ENCODE results near the gene PDE4D.

PDE4D gene

DNA sequence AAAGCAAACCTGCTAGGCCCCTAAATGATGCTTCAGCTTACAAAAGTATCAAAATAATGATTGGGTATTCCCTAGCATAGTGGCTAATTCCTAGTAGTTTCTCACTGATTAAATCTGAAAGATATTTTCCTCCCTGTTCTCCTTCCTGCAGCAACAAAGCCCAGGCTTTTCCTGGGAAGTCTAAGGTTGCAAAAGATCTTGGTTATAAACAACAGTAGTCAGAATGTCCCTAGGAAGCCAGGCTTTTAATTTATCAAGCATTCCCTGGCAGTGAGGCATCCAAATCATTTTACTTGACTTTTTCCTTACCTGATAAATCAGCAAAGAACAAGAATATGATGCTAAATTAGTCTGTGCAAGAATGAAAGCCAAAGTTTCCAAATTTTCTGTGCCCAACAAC, 272.0 kb downstream of the PDE4D start:
- no peak for DNase-seq
- Mint-ChIP-seq H3K9me3 (no peaks in the 10 kb centered on the region), H3K36me3 (no peaks in the 10 kb centered on the region), H3K4me3 (no peak overlapping the region), H3K27me3 (no peaks in the 10 kb centered on the region), H3K27ac (no peak overlapping the region), H3K4me1 (no peaks in the 10 kb centered on the region)
- CTCF ChIA-PET = no interaction called here

DNA sequence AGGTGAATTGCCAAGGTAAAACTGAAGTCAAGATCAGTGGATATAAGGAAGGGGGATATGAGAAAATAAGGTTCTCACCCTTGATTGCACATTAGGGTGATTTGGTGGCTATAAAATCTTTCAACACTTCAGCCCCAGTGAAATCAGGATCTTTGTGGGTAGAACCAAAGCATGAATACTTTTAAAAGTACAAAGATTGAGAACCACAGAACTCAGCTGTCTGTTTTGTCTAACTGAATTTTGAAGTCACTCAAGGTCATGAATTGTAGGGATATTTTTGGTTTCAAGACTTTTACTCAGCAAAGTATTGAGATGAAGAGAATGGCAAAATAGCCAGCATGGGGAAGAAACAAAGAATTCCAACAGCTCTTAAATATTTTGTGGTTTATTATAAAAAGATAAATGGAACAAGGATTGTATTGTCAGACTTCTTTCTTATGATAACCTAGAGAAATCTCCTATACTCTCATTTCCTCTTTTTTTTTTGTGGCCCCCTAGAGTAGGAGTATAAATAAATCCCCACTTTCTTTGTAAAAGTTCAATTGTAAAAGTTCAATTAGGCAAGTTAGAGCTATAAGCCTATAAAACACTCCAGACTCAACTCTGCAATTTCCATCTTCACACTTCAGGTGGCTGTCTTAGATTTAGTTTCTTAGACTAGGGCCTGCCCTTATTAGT, 272.9 kb downstream of the PDE4D start:
- Mint-ChIP-seq H3K9me3 (no peaks in the 10 kb centered on the region), H3K4me3 (no peak overlapping the region), H3K27ac (no peak overlapping the region), H3K36me3 (no peaks in the 10 kb centered on the region), H3K4me1 (no peaks in the 10 kb centered on the region), H3K27me3 (no peaks in the 10 kb centered on the region)
- CTCF ChIA-PET = no interaction called here
- no peak for DNase-seq

DNA sequence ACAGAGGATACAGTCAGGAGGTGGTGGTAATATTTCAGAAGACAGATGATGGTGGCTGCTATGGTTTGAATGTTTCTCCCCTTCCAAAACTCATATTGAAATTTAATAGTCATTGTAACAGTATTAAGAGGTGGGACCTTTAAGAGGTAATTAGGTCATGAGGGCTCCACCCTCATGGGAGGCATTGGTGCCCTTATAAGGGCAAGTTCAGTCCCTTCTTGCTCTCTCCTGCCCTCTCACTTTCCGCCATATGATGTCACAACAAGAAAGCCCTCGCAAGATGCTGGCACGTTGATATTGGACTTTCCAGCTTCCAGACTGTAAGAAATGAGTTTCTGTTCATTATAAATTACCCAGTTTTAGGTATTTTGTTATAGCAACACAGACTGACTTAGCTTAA, 274.9 kb downstream of the PDE4D start:
- no peak for DNase-seq
- Mint-ChIP-seq H3K4me1 (no peaks in the 10 kb centered on the region), H3K36me3 (no peaks in the 10 kb centered on the region), H3K27me3 (no peaks in the 10 kb centered on the region), H3K9me3 (no peaks in the 10 kb centered on the region), H3K4me3 (no peak overlapping the region), H3K27ac (no peak overlapping the region)
- CTCF ChIA-PET = no interaction called here

DNA sequence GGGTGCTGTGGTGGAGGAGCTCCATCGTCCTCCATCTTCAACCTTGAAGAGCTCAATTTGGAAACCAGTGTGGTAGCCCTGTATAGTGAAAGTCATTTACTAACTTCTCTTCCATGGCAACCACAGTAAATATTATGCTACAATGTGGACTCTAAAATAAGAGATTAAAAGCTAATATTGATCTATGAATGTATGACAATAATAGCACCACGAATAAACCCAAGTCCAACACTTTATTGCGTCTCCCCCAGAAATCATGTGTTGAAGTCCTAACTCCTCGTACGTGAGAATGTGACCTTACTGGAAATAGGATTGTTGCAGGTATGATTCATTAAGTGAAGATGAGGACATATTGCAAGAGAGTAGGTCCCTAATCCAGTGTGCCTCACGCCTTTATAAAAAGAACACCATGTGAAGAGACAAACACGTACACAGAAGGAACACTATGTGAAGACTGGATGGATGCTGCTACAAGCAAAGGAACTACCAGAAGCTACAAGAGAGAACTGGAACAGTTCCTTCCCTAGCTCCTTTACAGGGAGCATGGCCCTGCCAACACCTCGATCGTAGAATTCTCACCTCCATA, 276.2 kb downstream of the PDE4D start:
- no peak overlapping the region for H3K27ac Mint-ChIP-seq
- no peaks in the 10 kb centered on the region for H3K4me1 Mint-ChIP-seq
- no peaks in the 10 kb centered on the region for H3K9me3 Mint-ChIP-seq
- DNase-seq = no peak
- H3K4me3 Mint-ChIP-seq = no peak overlapping the region
- H3K36me3 Mint-ChIP-seq = no peaks in the 10 kb centered on the region
- peaks cover 6% of the 10 kb centered on the region for H3K27me3 Mint-ChIP-seq
- CTCF ChIA-PET = no interaction called here

DNA sequence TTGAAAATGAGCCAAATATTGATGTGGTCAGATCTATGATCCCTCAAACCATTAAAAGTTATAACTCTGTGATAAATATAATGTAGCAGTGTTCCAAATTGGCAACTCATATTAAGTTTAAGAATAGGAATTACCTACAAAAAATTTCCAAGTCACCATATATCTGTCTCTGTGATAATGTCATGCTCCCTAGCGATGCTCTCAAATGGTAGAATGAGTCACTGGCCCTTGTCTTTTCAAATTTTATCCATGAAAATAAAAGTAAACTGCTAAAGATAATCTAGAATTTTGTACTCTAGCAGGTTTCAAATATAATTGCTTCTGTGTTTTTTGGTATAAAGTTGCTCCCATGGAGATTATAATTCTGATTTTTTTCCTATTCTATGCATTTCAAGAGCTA, 277.1 kb downstream of the PDE4D start:
- CTCF ChIA-PET = no interaction called here
- Mint-ChIP-seq H3K27ac (no peak overlapping the region), H3K9me3 (no peaks in the 10 kb centered on the region), H3K36me3 (no peaks in the 10 kb centered on the region), H3K4me1 (no peaks in the 10 kb centered on the region), H3K4me3 (no peak overlapping the region), H3K27me3 (peaks cover 6% of the 10 kb centered on the region)
- no peak for DNase-seq

DNA sequence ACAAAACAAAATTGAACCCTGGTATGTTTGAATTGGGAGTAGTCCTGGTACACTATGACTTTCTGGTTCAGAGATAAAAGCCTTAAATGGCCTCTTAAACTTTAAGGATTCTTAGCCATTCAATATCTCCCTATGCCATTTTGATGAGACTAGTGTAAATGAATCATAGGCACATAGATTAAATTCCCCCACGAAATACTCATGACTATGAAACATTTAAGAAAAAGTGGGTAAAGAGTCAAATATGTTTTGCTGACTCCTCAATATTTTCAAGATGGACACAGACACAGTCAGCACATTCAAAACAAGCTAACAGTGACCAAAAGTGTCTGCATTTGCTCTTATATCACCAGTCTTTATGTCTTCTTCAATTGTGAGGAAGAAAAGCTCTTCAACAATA, 278.3 kb downstream of the PDE4D start:
- Mint-ChIP-seq H3K27me3 (peaks cover 6% of the 10 kb centered on the region), H3K9me3 (no peaks in the 10 kb centered on the region), H3K4me1 (no peaks in the 10 kb centered on the region), H3K4me3 (no peak overlapping the region), H3K27ac (no peak overlapping the region), H3K36me3 (no peaks in the 10 kb centered on the region)
- no peak for DNase-seq
- CTCF ChIA-PET = interaction anchor here (1.1 kb wide), 1 partner anchor 226 kb away, joined by 3 read pairs; no protein-coding TSS in a partner anchor

DNA sequence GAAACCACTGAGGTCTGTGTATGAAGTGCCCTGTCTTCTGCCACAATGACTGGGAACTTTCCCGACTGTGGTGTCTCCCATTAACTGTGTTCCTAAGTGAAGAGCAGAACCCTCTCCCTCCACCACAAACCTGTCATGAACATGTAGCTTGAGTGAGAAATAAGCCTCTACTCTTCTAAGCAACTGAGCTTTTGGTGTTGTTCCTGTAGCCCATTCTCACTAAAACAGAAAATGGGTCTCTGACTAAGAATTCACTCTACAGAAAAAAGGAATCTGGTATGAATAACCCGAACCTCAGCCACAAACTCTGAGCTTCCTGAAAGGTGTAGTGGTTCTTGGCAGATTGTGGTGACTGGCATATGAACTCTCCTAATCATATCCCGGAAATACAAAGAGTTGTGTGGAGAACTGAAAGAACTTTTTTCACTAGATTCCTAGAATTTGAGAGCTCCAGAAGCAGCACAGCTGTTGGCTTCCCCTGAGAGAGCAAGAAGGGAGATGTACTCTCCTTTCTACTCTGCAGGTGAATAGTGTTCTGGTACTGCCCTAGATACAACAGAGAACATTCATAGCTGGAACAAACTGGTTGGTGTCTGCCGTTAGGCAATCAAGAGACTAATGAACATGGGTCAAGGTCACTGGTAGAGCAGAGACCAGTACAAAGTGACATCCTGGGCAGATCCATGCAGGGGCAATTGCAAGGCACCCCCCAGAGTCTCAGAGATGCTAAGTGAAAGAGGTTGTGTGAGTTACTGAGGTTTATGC, 283.8 kb downstream of the PDE4D start:
- H3K9me3 Mint-ChIP-seq = no peaks in the 10 kb centered on the region
- peaks cover 6% of the 10 kb centered on the region for H3K27me3 Mint-ChIP-seq
- no peaks in the 10 kb centered on the region for H3K36me3 Mint-ChIP-seq
- CTCF ChIA-PET = interaction anchor here (1.5 kb wide), 1 partner anchor 63 kb away, joined by 5 read pairs; no protein-coding TSS in a partner anchor
- DNase-seq = no peak
- no peak overlapping the region for H3K4me3 Mint-ChIP-seq
- H3K27ac Mint-ChIP-seq = no peak overlapping the region
- peaks cover 14% of the 10 kb centered on the region for H3K4me1 Mint-ChIP-seq

DNA sequence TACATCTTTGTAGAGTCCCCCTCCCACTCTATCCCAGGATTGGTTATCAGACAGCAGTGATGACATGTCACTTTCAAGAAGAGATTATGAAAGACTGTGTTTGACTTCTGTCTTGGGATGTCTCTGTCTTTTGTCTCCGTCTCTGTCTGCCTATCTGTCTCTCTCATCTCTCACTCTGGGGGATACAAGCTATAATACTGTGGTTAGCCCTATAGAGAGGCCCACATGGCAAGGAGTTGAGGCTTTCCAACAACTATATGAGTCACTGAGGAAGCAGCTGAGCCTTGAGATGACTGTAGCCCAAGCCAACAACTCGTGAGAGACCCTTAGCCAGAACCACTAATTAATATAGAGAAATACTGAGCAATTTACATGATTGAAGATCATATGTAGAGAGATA, 284.8 kb downstream of the PDE4D start:
- no peaks in the 10 kb centered on the region for H3K36me3 Mint-ChIP-seq
- H3K27ac Mint-ChIP-seq = no peak overlapping the region
- CTCF ChIA-PET = interaction anchor here (1.4 kb wide), 1 partner anchor 192 kb away, joined by 3 read pairs; no protein-coding TSS in a partner anchor
- H3K4me1 Mint-ChIP-seq = peaks cover 14% of the 10 kb centered on the region
- H3K9me3 Mint-ChIP-seq = no peaks in the 10 kb centered on the region
- DNase-seq = no peak
- peaks cover 6% of the 10 kb centered on the region for H3K27me3 Mint-ChIP-seq
- no peak overlapping the region for H3K4me3 Mint-ChIP-seq

DNA sequence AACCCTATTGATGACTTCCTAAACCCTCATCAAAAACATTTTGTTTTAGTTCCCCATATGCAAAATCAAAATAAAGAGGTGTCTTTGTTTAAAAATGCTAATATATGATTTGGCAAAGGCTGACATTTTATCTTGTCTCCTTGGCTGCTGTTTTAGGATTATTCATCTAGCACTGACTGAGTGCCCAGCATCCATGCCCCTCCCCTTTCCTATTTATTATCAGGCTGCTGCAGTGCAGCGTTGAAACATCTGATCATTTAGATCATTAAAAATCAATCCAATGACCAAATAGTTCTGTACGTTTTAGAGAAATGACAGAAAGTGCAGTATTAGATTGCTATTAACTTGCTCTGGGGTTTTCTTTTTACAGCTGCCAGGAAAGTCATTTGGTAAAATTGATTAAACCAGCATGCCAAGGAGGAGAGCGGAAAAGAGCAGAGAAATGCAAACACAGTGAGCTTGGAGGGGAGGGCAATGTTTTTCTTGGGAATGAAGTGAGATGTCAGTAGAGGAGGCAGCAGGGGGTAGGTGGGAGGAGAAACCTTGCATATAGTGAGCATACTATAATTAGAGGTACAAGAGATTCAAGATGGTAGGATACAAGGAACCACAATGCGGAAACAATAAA, 286.3 kb downstream of the PDE4D start:
- H3K36me3 Mint-ChIP-seq = no peaks in the 10 kb centered on the region
- DNase-seq = no peak
- peaks cover 14% of the 10 kb centered on the region for H3K4me1 Mint-ChIP-seq
- CTCF ChIA-PET = interaction anchor here (1.4 kb wide), 1 partner anchor 193 kb away, joined by 3 read pairs; no protein-coding TSS in a partner anchor
- H3K9me3 Mint-ChIP-seq = no peaks in the 10 kb centered on the region
- H3K27ac Mint-ChIP-seq = no peak overlapping the region
- no peak overlapping the region for H3K4me3 Mint-ChIP-seq
- no peaks in the 10 kb centered on the region for H3K27me3 Mint-ChIP-seq

DNA sequence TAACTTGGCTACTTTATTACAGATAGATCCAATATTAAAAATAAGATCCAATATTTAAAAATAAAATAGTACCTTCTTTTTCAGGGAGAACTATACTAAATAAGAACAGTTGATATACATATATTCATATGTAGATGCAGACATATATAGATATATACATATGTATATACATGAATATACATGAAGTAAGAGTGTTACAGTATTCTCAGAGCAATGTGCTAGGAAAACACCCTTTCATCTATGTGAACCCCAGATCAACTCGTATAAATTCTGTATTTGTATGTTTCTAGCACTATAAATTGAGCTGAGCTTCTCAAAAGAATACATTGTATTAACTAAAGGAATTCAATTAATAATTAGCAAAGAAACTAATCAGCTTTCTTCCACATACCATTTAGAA, 287.6 kb downstream of the PDE4D start:
- Mint-ChIP-seq H3K9me3 (no peaks in the 10 kb centered on the region), H3K4me1 (peaks cover 14% of the 10 kb centered on the region), H3K27ac (no peak overlapping the region), H3K4me3 (no peak overlapping the region), H3K27me3 (no peaks in the 10 kb centered on the region), H3K36me3 (no peaks in the 10 kb centered on the region)
- CTCF ChIA-PET = no interaction called here
- no peak for DNase-seq

DNA sequence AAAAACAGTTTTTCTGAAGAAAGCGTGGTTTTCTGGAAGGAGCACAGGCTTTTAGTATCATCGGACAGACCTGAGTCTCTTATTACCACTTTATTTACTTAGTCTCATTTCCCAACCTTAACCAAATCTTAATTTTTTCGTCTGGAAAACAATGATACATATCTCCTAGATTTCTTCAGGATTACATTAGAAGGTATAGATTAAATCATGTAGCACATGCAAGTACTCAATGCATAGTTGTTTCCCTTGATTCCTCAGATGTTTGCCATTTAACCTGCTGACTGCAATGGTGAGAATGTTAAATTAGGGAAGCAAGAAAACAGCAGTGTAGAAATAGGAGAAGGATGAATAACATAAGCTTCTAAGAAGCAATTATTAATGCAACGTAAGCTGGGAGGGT, 289.4 kb downstream of the PDE4D start:
- Mint-ChIP-seq H3K4me3 (no peak overlapping the region), H3K36me3 (no peaks in the 10 kb centered on the region), H3K4me1 (peaks cover 5% of the 10 kb centered on the region), H3K9me3 (no peaks in the 10 kb centered on the region), H3K27ac (no peak overlapping the region), H3K27me3 (no peaks in the 10 kb centered on the region)
- CTCF ChIA-PET = no interaction called here
- DNase-seq = no peak

DNA sequence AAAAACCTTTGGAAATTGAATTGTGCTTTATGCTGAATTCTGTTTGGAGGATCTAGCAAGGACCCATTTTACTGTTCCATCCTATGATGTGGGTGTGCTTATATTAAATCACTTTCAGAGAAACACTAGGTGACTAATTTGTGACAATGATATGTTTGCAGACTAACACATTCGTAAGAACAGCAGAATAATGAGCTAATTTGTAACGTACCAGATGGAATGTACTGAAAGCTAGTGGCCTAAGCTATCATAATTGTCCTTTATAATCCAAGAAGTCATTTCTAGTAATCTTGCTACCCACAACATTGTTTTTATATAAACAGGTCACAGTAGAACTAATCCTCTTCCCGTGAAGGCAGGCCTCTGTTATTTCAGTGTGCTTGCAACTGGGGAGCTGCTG, 292.5 kb downstream of the PDE4D start:
- H3K4me1 Mint-ChIP-seq = peaks cover 9% of the 10 kb centered on the region
- no peaks in the 10 kb centered on the region for H3K36me3 Mint-ChIP-seq
- H3K27me3 Mint-ChIP-seq = no peaks in the 10 kb centered on the region
- no peak overlapping the region for H3K27ac Mint-ChIP-seq
- DNase-seq = no peak
- H3K9me3 Mint-ChIP-seq = no peaks in the 10 kb centered on the region
- CTCF ChIA-PET = no interaction called here
- H3K4me3 Mint-ChIP-seq = no peak overlapping the region

DNA sequence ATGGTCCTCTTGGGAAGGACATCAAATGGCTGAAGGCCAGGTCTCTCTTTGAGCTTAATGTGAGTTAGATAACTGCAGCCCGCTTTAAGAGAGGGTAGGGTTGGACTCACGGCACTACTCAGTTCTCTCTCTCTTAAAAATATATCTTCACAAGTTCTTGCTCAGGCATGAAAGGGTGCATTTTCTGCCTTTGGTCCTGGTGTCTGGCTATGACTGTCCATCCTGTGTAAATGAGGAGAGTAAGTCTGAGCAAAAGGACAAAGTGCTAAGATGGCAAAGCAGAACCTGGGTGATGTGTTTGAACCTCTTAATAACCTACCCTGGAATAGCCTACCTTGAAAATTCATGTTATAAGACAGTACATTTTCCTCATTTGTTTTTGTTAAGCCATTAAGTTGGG, 293.4 kb downstream of the PDE4D start:
- peaks cover 9% of the 10 kb centered on the region for H3K4me1 Mint-ChIP-seq
- CTCF ChIA-PET = no interaction called here
- no peak for DNase-seq

DNA sequence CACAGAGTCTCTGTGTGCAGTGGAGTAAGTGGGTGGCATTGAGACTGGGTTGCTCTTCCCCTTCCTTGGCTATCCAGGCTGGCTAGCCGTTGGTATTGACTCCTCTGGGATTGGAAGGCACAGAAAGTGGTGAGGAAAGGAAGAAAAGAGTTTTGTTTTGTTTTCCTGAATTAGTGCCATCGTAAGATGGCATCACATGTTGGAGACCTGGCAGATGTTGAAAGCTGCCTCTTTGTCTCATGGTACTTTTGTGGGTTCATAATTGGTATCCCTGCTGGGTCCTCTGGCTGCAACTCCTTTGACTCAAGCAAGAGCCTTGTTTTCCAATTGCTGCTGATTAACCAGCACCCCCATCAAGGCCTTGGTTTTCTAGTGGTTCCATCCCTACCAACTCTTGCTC, 293.8 kb downstream of the PDE4D start:
- no peak for DNase-seq
- Mint-ChIP-seq H3K36me3 (no peaks in the 10 kb centered on the region), H3K27me3 (no peaks in the 10 kb centered on the region), H3K4me1 (peaks cover 9% of the 10 kb centered on the region), H3K4me3 (no peak overlapping the region), H3K9me3 (no peaks in the 10 kb centered on the region), H3K27ac (no peak overlapping the region)
- CTCF ChIA-PET = no interaction called here

More for the DNA sequence above, 293.4 kb downstream of the PDE4D start:
- Mint-ChIP-seq H3K9me3 (no peaks in the 10 kb centered on the region), H3K36me3 (no peaks in the 10 kb centered on the region), H3K27ac (no peak overlapping the region), H3K4me3 (no peak overlapping the region), H3K27me3 (no peaks in the 10 kb centered on the region)

DNA sequence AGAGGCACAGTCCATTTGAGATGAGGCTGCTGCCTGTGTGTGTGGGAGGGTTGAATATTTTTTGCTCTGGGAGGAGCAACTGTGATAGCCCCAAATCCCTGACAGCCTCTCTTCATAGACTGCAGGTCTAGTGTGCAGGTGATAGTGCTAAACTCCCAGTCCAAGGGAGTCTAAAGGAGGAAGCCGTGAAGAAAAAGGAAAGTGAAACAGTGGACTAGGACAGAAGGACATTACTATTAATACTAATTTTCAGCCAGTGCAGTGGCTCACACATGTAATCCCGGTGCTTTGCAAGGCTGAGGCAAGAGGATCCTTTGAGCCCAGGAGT, 295.0 kb downstream of the PDE4D start:
- H3K27ac Mint-ChIP-seq = no peak overlapping the region
- CTCF ChIA-PET = no interaction called here

More for the DNA sequence above, 295.0 kb downstream of the PDE4D start:
- peaks cover 1% of the 10 kb centered on the region for H3K36me3 Mint-ChIP-seq
- no peak overlapping the region for H3K4me3 Mint-ChIP-seq
- H3K9me3 Mint-ChIP-seq = no peaks in the 10 kb centered on the region
- no peak for DNase-seq
- H3K4me1 Mint-ChIP-seq = peaks cover 9% of the 10 kb centered on the region
- no peaks in the 10 kb centered on the region for H3K27me3 Mint-ChIP-seq

Data from activated naive CD4-positive, alpha-beta T cell treated with anti-CD3 and anti-CD28 coated beads, Interleukin-2, amount 10 ng/mL, durations not matched to agents 7 days and 5 days (primary cell).